Panc1 (cell line): ENCODE results near the gene USP9X. TPM values are rescaled to one million over a fixed set of nuclear protein-coding genes. Genes with fewer than 3 reads are reported as not detected.
A peak's percentile ranks its signal among the peaks of the same experiment; 100 is the strongest.
"Not testable (repeated sequence)": the region's sequence is repeated elsewhere in the genome, so short reads cannot be mapped to it uniquely, and the experiment has no call there.

Source experiments
- ATAC-seq: fragments of 200-7000 bp; cut with Tn5 transposase; 2 replicates; pipeline ENCODE4 v1.9.1; 2020; ENCODE audit warnings: mild to moderate bottlenecking, moderate library complexity
- BruUV-seq: library from RNA; stranded (reverse); fragments of 400-500 nt; replicated peaks from 2 replicates; lab custom pipeline; 2021; lab: Mats Ljungman, UMichigan
- CTCF ChIA-PET: fragments of 300-600 bp; sonication (Branson Sonifier 250); formaldehyde crosslinking; loops from one replicate; lab custom pipeline; 2022; ENCODE audit warnings: antibody characterized with exemption; lab: Charles Lee
- POLR2A ChIA-PET: fragments of 300-600 bp; sonication (Branson Sonifier 250); formaldehyde crosslinking; loops from one replicate; lab custom pipeline; 2022; ENCODE audit warnings: antibody characterized with exemption; lab: Charles Lee
- DNase-seq: peaks from one replicate; pipeline ENCODE4 v3.0.0-alpha.2; 2010; ENCODE audit warnings: low read depth, low spot score
- H3K27ac ChIP-seq: 2 replicates; pipeline ENCODE4 v1.5.1; 2011; ENCODE audit warnings: mild to moderate bottlenecking, low read length, inconsistent platforms
- H3K27me3 ChIP-seq: fragments of 200-500 bp; sonication (Bioruptor generic); 2 replicates; pipeline ENCODE4 v1.6.0; 2014; ENCODE audit warnings: low read length, inconsistent platforms; ENCODE audit not compliant: control insufficient read depth, insufficient read depth
- H3K36me3 ChIP-seq: fragments of 200-500 bp; sonication (Bioruptor generic); 2 replicates; pipeline ENCODE4 v1.5.1; 2014; ENCODE audit warnings: inconsistent platforms, mild to moderate bottlenecking, low read length, moderate library complexity; ENCODE audit not compliant: control insufficient read depth, insufficient read depth
- H3K4me1 ChIP-seq: 2 replicates; pipeline ENCODE4 v1.5.1; 2011; ENCODE audit warnings: inconsistent platforms, mild to moderate bottlenecking, low read length, moderate library complexity; ENCODE audit not compliant: control insufficient read depth, insufficient read depth
- H3K4me3 ChIP-seq, 2 experiments: 2 replicates each; pipeline ENCODE4 v1.5.1; 2011 to 2012; ENCODE audit warnings: low read depth in 2 of 2, low read length in 2 of 2, mild to moderate bottlenecking in 2 of 2, inconsistent platforms in 1 of 2, moderate library complexity in 1 of 2
- H3K9me3 ChIP-seq: fragments of 200-500 bp; sonication (Bioruptor generic); 2 replicates; pipeline ENCODE4 v1.5.1; 2014; ENCODE audit warnings: low read depth, mild to moderate bottlenecking, inconsistent platforms, low read length, moderate library complexity; ENCODE audit not compliant: control insufficient read depth, insufficient read depth
- POLR2AphosphoS5 ChIP-seq: IDR thresholded peaks from 2 replicates; pipeline ENCODE4 v1.6.1; 2012; ENCODE audit warnings: mild to moderate bottlenecking, low read depth, low read length, moderate library complexity
- REST ChIP-seq, 2 experiments: IDR thresholded peaks; 2 replicates each; pipeline ENCODE4 v1.6.1; 2011 to 2012; ENCODE audit warnings: low read depth in 2 of 2, control low read depth in 1 of 2, low read length in 1 of 2, mild to moderate bottlenecking in 1 of 2, moderate library complexity in 1 of 2; ENCODE audit not compliant: insufficient read depth in 1 of 2
- SIN3A ChIP-seq: IDR thresholded peaks from 2 replicates; pipeline ENCODE4 v1.6.1; 2012; ENCODE audit warnings: low read depth, mild to moderate bottlenecking, low read length, moderate library complexity, borderline replicate concordance; ENCODE audit not compliant: insufficient read depth
- TCF7L2 ChIP-seq: IDR thresholded peaks from 2 replicates; pipeline ENCODE4 v1.6.1; 2011; ENCODE audit warnings: mild to moderate bottlenecking, low read depth, low read length, inconsistent platforms
- in situ Hi-C: cut with HindIII; loops from 2 replicates; pipeline ENCODE4 v1.10.0; 2016; ENCODE audit warnings: low sequenced_read_pairs, low pct_unique_long_range_greater_than_20kb
- intact Hi-C: fragments of 100-400 bp; cut with micrococcal nuclease; formaldehyde crosslinking; loops from one replicate; pipeline ENCODE4 v1.10.0; 2022; ENCODE audit not compliant: unreplicated experiment
- total RNA-seq: library from RNA; stranded (reverse); gene quantifications from one replicate; pipeline ENCODE4 v1.2.1, GENCODE V29; 2021; ENCODE audit not compliant: unreplicated experiment
- TF ChIP-seq, protein P1 (sequence below): fragments of 450-650 bp; IDR thresholded peaks from 2 replicates; pipeline ENCODE4 v1.5.1; 2017; ENCODE audit warnings: mild to moderate bottlenecking

Gene USP9X
- total RNA-seq, 1 experiment from 2014 or later, result 44.4 TPM

GRCh38 chrX:41178201-41178600 is 93.0 kb downstream of the USP9X start:
- in situ Hi-C loops, result no loop called here
- Histone ChIP-seq H3K9me3 (no peaks in the 10 kb centered on the region), H3K36me3 (no peaks in the 10 kb centered on the region), H3K4me3 (no peak overlapping the region), H3K27me3 (no peaks in the 10 kb centered on the region), H3K4me1 (no peaks in the 10 kb centered on the region), H3K27ac (no peak overlapping the region)
- ATAC-seq (no peak), DNase-seq (no peak)
- ChIA-PET CTCF (no interaction called here), POLR2A (no interaction called here)
- intact Hi-C loops, result no loop called here
- BruUV-seq, result no TSS peak
- TF ChIP-seq, protein P1, sequence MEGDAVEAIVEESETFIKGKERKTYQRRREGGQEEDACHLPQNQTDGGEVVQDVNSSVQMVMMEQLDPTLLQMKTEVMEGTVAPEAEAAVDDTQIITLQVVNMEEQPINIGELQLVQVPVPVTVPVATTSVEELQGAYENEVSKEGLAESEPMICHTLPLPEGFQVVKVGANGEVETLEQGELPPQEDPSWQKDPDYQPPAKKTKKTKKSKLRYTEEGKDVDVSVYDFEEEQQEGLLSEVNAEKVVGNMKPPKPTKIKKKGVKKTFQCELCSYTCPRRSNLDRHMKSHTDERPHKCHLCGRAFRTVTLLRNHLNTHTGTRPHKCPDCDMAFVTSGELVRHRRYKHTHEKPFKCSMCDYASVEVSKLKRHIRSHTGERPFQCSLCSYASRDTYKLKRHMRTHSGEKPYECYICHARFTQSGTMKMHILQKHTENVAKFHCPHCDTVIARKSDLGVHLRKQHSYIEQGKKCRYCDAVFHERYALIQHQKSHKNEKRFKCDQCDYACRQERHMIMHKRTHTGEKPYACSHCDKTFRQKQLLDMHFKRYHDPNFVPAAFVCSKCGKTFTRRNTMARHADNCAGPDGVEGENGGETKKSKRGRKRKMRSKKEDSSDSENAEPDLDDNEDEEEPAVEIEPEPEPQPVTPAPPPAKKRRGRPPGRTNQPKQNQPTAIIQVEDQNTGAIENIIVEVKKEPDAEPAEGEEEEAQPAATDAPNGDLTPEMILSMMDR, result no peak

GRCh38 chrX:41180194-41180908 is 95.1 kb downstream of the USP9X start:
- intact Hi-C loops, result no loop called here

DNA sequence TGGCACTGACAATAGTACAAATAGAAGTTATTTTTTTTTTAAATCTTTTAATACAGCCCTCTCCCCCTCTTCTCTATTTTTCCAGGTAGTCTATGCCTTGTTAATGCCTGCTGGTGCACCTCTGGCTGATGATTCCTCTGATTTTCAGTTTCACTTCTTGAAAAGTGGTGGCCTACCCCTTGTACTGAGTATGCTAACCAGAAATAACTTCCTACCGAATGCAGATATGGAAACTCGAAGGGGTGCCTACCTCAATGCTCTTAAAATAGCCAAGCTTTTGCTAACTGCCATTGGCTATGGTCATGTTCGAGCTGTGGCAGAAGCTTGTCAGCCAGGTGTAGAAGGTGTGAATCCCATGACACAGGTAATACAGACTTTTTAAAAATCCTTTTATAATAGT is 99.1 kb downstream of the USP9X start:
- BruUV-seq, result no TSS peak
- H3K27me3 ChIP-seq, result no peaks in the 10 kb centered on the region
- H3K9me3 ChIP-seq, result no peaks in the 10 kb centered on the region
- no peak overlapping the region for H3K4me3 ChIP-seq
- ATAC-seq (no peak), DNase-seq (no peak)
- no peaks in the 10 kb centered on the region for H3K4me1 ChIP-seq
- no peak overlapping the region for H3K27ac ChIP-seq
- TF ChIP-seq, protein P1, result no peak
- TF ChIP-seq POLR2AphosphoS5, result no peak
- TF ChIP-seq REST (IDR thresholded peaks at IDR 0.05; ENCODE audit: insufficient read depth in 1 of 2, low read depth in 2 of 2, low read length in 1 of 2), result no peak
- no peak for TF ChIP-seq TCF7L2
- TF ChIP-seq SIN3A, result no peak
- intact Hi-C loops, result no loop called here
- no peaks in the 10 kb centered on the region for H3K36me3 ChIP-seq
- in situ Hi-C loops, result no loop called here
- POLR2A ChIA-PET, result no interaction called here
- CTCF ChIA-PET, result no interaction called here

More at GRCh38 chrX:41180194-41180908, 95.1 kb downstream of the USP9X start:
- no peaks in the 10 kb centered on the region for H3K9me3 ChIP-seq
- in situ Hi-C loops, result no loop called here
- no peak overlapping the region for H3K27ac ChIP-seq
- peak; percentile 18 for DNase-seq
- no peaks in the 10 kb centered on the region for H3K27me3 ChIP-seq
- no peaks in the 10 kb centered on the region for H3K4me1 ChIP-seq
- no TSS peak for BruUV-seq
- H3K36me3 ChIP-seq, result no peaks in the 10 kb centered on the region
- H3K4me3 ChIP-seq, result no peak overlapping the region
- TF ChIP-seq, protein P1, result peak; percentile 69
- TF ChIP-seq POLR2AphosphoS5, result no peak
- POLR2A ChIA-PET, result interaction anchor here (0.6 kb wide), 1 partner anchor 491 kb away, joined by 3 read pairs; no protein-coding TSS in a partner anchor
- peak; percentile 68; the same call in 1 of the 2 replicates for ATAC-seq
- CTCF ChIA-PET, result interaction anchor here (0.6 to 1.6 kb wide), 2 partner anchors 74 to 576 kb away, joined by 3 to 5 read pairs; no protein-coding TSS in a partner anchor

DNA sequence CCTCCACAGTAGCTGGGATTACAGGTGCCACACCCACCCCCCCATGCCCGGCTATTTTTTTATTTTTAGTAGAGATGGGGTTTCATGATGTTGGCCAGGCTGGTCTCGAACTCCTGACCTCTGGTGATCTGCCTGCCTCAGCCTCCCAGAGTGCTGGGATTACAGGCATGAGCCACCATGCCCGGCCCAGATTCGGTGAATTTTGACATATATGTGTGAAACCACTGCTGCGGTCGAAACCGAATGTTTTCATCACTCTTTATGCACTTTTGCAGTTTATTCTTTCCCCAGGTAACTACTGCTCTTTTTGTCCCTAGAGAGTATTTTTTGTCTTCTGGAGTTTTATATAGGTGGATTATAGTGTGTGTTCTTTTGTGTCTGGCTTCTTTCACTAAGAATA is 101.7 kb downstream of the USP9X start:
- ATAC-seq, H3K27me3 ChIP-seq, H3K36me3 ChIP-seq, H3K27ac ChIP-seq, CTCF ChIA-PET, H3K4me3 ChIP-seq, BruUV-seq, H3K4me1 ChIP-seq, in situ Hi-C loops, DNase-seq, H3K9me3 ChIP-seq, POLR2A ChIA-PET, intact Hi-C loops: not testable (repeated sequence)
